HG02938 (cell line): ENCODE data around the gene SMIM43.
"Not testable (repeated sequence)": the region's sequence is repeated elsewhere in the genome, so short reads cannot be mapped to it uniquely, and the experiment has no call there.

Experiments used
- ATAC-seq: cut with Tn5 transposase; IDR thresholded peaks from one replicate; pipeline ENCODE4 v1.9.1; 2021; ENCODE audit warnings: mild to moderate bottlenecking, moderate library complexity; ENCODE audit not compliant: unreplicated experiment

The SMIM43 gene

GRCh38 chr4:121784401-121784800 is 19.4 kb upstream of the SMIM43 start:
- ATAC-seq = no peak

GRCh38 chr4:121783210-121783609 is 18.2 kb upstream of the SMIM43 start:
- ATAC-seq = no peak

DNA sequence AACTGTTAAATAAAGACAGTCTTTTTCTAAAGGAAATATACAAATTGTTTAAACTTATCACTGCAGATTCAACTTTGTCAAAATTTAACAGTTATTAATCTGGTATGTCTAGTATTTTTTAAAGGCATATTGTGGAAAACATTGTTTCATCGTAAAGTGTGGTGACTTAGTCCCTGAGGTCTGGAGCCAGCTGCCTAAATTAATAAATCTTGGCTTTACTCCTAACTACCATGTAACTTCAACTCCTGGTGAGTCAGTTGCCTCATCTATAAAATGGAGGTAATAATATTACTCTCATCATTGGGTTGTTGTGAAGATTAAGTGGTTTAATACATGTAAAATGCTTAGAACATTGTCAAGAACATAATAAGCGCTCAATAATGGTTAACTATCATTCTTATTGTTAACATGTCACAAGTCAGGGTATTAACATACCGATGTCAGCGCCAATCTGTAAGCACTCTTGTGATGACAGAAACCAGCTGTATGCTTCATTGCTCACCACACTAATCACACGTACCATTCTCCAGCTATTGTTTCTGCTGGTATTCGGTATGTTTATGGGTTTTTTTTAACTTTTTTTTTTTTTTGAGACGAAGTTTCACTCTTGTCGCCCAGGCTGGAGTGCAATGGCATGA is 14.1 kb upstream of the SMIM43 start:
- ATAC-seq = no peak

- no peak for ATAC-seq
Measured at GRCh38 chr4:121777625-121778024, 12.7 kb upstream of the SMIM43 start.

DNA sequence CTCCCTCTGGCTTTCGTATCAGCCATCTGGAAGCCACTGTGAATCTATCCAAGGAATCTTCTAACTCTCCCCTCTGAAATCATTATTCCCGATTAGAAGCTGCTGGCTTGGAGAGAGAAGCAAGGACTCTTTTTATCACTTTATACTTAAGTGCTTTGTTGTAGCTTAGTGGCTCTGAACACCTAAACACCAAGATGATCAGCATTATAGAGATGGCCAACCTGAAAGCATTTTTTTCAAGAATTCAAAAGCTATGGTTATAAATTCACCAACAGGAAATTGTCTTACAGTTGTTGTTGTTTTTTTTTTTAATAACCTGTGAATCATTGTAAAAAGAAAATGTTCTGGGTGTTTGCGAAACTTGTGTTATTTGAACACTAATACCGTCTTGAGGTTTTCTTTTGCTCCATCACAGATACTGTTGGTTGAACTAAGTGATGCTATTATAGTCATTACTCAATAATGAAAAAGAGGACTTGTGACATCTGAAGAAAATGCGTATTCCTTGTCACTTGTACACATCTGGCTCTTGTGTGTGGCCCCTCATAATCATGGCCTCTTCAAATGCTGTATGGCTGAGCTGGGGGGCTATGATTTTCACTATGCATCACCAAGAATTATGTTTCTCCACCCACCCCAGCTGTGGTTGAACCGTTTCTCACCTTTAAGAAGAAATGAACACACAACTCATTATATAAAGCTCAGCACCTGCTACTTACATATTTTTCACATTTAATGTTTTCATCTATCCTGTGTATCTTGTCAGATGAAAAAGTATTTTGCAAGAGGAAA is 11.8 kb upstream of the SMIM43 start:
- ATAC-seq = no peak

DNA sequence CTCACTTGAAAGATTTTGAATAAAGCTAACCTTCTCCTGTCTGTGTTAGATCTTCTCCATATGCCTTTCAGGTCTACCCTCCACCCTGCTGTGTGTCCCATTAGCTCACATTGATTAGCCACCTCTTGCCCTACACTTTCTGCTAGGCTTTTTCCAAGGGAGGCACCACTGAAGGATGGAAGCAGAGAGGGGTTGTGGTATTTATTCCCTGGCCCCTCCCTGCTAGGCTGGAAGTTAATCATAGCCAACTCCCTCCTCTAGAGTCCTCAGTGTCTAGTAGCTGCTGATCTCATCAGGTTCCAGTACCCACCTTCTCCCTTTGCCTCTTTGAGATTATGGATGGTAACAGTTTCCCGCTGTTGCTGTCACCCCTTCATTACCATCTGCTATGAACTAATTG is 8.9 kb upstream of the SMIM43 start:
- ATAC-seq = no peak

GRCh38 chr4:121771869-121772268 is 6.9 kb upstream of the SMIM43 start:
- no peak for ATAC-seq

GRCh38 chr4:121769341-121769740 is 4.4 kb upstream of the SMIM43 start:
- no peak for ATAC-seq

- ATAC-seq = no peak
Measured at GRCh38 chr4:121767166-121767565, 2.2 kb upstream of the SMIM43 start.

DNA sequence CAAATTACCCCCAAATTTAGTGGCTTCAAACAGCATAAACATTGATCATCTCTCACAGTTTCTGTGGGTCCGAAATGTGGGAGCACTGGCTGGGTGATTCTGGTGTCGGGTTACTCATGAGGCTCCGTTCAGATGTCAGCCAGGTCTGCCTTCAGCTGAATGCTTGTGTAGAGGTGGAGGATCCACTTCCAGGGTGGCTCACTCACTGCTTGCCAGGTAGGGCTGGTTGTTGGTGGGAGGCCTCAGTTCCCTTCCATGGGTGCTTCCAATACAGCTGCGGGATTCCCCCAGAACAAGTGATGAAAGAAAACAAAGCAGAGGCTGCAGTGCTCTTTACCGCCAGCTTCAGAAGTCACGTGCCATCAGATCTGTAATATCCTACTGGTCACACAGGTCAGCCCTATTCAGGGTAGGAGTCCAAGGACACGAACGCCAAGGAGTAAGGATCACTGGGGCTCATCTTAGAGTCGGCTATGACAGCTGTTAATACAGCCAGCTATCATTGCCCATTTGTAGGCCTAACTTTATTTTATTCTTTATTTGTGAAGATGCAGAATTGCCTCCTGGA is 1.1 kb upstream of the SMIM43 start:
- ATAC-seq = no peak

- no peak for ATAC-seq
Measured at GRCh38 chr4:121765368-121765705, 373 bp upstream of the SMIM43 start.

DNA sequence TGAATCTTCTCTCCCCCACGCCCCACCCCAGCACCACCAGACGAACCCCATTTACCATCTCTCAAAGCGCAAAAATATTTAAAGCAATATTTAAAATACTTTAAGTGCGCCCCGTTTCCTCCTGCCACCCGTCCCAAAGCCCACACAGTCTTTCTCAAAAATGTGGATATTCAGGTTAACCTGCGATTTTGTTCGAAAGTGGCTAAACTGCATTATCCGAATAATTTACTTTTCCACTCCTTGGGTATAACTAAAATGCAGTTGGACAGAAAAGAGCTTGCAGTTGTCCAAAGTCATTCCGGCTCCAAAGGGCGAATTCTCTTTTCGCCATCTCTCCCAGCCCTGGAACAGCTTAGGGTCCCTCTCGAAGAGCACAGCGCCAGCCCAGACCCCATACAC is 662 bp downstream of the SMIM43 start:
- ATAC-seq = no peak

DNA sequence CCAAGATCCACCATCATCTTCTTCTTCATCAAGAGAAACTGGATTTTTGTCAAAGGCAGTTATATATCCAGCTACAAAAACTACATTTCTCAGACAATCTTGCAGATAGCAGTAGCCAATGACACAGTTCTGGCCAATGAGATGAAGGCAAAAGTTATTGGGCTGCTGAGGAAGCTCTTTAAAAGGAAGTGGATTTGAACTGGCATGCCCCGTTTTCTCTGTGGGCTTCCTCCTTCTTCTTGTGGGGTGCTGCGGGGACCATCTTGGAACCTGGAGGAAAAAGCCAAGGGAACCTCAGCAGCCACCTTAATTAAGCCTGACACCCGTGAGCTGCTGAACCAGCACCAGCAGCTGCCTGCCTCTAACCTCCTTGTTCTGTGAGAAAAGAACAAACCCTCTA is 4.8 kb downstream of the SMIM43 start:
- ATAC-seq = no peak

DNA sequence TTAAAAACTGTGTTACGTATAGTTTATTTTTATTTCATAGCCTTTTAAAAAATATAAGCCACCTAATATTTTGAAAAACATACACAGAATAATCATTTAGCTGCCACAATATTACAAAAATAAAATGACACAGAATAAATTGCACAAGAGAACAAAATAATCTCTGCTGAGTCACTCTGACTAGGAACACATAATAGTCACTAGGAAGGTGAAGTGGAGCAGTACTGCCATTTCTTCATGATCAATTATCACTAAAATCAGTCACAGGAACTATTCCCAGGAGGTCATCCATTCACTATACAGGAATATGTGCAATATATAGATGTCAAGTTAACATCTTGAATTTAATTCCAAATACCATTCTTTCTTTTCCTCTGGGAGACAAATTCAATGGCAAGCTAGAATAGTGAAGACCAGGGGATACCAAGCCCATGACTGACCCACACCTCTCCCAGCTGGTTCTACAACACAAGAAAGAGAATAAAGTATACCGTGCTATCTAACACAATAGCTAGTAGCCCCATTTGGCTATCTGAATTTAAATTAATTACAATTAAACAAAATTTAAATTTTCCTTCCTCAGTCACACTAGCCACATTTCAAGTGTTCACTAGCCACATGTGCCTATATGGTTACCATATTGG is 5.9 kb downstream of the SMIM43 start:
- ATAC-seq = no peak

DNA sequence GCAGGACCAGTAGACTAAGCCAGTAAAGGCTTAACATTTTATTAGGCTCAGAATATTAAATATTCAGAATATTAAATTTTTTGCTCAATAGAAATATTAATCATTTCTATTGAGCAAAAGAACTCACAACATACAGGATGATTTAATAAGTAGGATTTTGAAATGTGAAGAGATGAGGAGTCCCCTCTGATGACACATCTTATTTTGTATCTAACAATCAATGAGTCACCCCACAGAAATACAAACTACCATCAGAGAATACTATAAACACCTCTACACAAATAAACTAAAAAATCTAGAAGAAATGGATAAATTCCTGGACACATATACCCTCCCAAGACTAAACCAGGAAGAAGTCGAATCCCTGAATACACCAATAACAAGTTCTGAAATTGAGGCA is 12.8 kb downstream of the SMIM43 start:
- ATAC-seq = not testable (repeated sequence)

GRCh38 chr4:121749225-121749624 is 15.7 kb downstream of the SMIM43 start:
- ATAC-seq = no peak

DNA sequence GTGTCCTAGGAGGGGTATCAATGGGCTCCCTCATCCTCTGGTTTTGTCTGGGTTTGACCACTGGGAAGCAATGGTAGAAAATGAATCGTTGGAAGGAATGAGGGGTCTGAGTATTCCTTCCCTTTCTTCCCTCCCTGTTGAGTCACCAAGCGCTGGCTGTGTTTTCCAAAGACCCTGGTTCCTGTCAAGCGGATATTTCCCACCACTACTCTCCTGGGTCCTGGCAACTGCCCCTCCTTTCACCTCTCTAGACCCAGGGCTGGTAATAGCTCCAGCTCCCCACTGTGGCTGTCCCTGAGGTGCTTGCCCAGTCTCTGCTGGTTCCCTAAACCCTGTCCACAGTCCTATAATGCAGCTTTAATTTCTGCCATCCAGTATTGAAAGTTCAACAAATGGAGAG is 22.2 kb downstream of the SMIM43 start:
- ATAC-seq = no peak

DNA sequence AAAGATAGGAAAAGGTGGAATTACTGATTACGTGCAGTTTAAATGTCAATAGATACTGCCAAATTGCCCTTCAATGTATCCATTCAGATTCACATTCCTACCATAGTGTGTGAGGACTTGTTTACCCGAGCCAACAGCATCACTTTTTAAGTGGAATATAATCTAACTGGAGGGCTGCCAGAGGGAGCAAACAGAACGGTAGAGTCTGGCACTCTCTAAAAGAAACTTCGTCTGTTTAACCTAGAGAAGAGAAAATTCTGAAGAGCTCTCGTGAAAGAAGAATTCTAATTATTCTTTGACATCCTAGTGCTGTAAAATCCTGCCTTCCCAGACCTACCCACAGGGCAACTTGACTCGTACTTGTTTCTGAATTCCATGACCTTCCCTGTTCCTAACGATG is 23.2 kb downstream of the SMIM43 start:
- ATAC-seq = no peak

DNA sequence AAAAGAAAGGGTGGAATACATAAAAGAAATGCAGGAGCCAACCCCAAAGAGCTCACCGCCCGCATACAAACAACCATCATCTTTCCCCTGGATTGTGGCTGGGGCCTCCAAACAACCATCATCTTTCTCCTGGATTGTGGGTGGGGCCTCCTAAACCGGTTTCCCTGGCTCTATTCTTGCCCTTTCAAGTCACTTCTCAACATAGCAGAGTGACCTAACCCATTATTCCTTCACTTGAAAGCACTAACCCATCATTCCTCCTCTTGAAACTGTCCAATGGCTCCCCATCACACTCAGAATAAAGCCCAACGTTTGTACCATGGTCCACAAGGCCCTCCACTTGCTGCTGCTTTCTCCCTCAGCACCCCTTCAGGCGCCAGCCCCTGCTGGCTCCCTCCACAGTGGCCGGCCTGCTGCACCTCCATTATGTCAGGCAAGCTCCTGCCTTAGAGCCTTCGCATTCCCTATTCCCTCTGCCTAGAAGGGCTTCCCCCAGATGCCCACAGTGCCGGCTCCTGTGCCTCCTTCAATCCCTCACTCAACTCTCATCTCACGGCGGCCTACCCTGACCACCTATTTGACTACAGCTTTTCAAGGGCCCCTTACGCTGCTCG is 24.1 kb downstream of the SMIM43 start:
- no peak for ATAC-seq

DNA sequence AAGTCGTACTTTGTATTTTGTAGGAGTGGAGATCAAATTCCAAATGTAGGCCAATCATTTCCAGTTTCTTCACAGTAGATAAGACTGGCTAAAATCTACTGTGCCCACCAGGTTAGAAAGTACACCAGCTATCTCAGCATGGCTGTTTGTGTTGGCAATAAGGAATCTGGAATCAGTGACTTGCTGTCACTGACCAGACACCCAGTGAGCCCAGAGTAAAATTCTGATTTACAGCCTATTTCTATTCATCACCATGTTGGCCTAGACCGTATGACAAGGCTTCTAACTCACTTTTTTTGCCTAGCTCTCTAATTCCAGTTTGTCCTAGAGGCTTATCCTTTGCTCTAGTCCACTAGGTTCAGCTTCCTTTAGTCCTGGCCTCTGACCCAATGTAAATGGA is 25.4 kb downstream of the SMIM43 start:
- no peak for ATAC-seq

GRCh38 chr4:121738780-121739535 is 26.0 kb downstream of the SMIM43 start:
- ATAC-seq = no peak
